ENCODE measurements around the gene COX4I2.
"Not testable (repeated sequence)": the region's sequence is repeated elsewhere in the genome, so short reads cannot be mapped to it uniquely, and the experiment has no call there.

Gene COX4I2

DNA sequence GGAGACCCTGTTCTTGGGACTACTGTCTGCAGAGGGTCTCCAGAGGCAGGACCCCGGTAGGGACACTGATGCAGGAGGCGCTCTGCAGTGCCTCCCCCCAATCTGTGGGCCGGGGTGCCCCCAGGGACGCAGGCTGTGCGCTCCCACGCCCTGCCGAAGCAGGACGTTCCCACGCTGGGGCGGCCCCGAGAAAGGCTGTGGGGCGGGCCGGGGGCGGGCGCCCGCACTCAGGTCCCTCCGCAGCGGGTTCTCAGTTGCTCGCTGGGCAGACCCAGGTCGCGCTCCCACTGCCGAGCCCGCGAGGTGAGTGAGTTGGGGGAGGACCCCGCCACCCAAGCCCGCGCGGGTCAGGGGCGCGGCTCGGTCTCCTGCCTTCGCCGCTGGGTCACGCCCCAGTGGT is at the start of gene COX4I2:
Gene COX4I2, plus strand, starts transcription at position 253 of the 400 bp plus-strand sequence. CDS start 1,106 bp downstream, outside the sequence.
- no peak for DNase-seq (ENCODE audit: low read depth)

- no peak for DNase-seq (ENCODE audit: low read depth)
Observed at GRCh38 chr20:31590717-31591225, 46.9 kb upstream of the COX4I2 start.

- DNase-seq (ENCODE audit: low read depth), result no peak
Observed at GRCh38 chr20:31593221-31594001, 44.3 kb upstream of the COX4I2 start.

DNA sequence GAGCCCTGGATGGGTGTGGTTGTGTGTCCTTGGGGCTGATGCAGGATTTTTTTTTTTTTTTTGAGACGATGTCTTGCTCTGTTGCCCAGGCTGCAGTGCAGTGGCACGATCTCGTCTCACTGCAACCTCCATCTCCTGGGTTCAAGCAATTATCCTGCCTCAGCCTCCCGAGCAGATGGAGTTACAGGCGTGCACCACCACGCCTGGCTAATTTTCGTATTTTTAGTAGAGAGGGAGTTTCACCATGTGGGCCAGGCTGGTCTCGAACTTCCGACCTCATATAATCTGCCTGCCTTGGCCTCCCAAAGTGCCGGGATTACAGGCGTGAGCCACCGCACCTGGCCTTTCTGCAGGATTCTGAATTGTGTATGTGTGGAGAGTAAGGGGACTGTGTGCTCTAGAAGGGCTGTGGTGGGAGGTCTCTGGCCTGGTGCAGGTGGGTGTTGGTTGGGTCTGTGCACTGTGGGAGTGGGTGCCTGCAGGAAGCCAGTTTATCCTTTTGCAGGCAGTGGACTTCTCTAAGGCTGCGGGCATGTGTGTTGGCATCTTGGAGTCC is 43.6 kb upstream of the COX4I2 start:
- no peak for DNase-seq (ENCODE audit: low read depth)

DNA sequence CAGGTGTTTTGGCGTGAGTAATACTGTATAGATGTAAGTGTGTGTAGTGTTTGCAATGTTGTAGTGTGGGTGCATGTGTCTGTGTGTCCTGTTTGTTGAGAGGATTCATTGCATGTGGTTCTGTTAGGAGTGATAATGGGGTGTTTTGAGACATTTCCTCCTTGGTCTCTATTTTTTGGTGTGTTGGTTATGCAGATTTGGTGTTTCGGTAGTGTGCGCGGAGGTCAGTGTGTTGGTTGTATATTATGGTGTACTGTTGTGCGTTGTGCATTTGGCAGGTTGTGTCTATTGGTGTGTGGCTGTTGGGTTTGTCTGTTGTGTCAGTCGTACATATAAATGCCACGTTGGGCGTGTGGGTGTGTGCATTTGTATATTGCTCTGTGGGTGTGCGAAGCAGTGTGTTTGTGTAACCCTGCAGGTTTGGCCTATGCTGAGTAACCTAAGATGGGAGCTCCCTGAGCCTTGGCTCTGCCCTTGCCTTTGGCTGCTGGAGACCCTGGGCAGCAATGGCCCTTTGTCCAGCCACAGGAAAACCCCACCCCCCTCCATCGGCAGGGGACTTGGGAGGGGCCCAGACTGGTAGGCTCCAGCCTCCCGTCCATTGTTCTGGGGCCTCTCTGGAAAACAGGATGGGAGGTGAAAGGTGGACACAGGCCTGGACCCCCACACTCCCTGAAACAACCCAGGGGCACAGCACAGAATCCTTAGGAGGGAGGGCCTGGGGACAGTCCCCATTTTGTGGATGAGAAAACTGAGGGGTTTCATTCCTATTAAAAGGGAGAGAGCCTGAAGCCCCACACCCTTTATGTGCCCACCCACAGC is 42.9 kb upstream of the COX4I2 start:
- DNase-seq (ENCODE audit: low read depth), result no peak

DNA sequence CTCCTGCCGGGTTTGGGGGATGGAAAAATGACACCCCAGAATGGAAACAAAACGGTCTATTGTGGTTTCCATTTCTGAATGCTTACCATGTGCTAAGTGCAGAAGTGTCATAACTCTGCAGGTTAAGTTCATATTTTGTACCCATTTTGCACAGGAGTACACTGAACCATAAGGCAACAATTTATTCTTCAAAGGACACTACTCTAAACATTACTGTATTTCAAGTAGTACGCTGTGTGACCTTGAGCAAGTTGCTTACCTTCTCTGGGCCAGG is 42.4 kb upstream of the COX4I2 start:
- DNase-seq (ENCODE audit: low read depth), result no peak

- no peak for DNase-seq (ENCODE audit: low read depth)
Observed at GRCh38 chr20:31595654-31596411, 41.9 kb upstream of the COX4I2 start.

DNA sequence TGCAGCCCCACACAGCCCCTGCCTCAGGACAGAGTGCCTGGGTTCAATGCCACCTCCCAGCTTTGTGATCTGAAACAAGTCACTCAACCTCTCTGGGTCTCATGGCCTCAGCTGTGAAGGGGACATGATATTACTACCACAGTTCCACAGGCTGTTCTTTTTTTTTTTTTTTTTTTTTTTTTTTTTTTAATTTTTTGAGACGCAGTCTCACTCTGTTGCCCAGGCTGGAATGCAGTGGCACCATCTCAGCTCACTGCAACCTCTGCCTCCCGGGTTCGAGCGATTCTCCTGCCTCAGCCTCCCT is 41.3 kb upstream of the COX4I2 start:
- not testable (repeated sequence) for DNase-seq (ENCODE audit: low read depth)

- no peak for DNase-seq (ENCODE audit: low read depth)
Observed at GRCh38 chr20:31596831-31597480, 40.8 kb upstream of the COX4I2 start.

GRCh38 chr20:31597481-31597855 is 40.2 kb upstream of the COX4I2 start:
- no peak for DNase-seq (ENCODE audit: low read depth)

DNA sequence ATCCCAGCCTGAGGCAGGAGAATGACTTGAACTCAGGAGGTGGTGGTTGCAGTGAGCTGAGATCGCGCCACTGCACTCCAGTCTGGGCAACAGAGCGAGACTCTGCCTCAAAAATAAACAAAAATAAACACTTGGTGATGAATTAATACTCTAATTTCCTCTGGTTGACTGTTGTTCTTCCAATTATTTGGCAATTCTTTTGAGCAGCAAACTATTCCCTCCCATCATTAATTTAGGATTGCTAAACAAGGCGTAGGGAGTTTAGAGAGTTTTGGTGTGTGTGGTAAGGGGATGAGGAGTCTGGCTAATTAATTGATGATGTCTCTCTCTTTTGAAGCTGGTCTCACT is 35.3 kb upstream of the COX4I2 start:
- DNase-seq (ENCODE audit: low read depth), result no peak

GRCh38 chr20:31602779-31603441 is 34.8 kb upstream of the COX4I2 start:
- no peak for DNase-seq (ENCODE audit: low read depth)

DNA sequence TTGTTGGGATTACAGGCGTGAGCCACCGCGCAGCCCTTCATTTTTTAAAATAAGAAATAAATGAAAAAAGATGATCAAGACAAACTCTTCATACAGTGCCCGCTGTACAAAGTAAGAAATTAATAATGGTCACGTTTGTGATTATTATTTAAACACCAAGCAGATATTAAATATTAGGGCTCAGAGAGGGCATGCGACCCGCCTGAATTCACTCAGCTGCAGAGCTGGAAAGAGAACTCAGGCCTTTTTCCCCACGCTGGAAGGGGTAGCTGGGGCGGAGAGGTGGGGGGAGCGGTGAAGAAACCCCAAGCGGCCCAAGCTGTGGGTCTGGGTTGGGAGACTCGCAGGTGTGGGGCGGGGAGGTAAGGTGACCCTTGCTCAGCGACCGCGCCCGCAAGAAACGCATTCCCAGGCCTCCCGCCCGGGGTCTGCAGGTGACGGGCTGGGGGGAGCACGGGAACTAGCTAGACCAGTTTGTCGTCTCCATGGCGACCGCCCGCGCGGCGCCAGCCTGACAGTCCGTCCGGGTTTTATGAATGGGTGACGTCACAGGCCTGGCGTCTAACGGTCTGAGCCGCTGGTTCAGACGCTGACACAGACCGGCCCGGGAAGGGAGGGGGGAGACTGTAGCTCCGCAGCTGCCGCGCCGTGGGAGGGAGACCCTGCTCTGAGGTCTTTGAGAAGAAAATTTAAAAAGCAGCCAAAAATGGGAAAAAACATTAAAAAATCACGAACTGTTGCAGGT is 33.7 kb upstream of the COX4I2 start:
- peak; percentile 21 for DNase-seq (ENCODE audit: low read depth)

DNA sequence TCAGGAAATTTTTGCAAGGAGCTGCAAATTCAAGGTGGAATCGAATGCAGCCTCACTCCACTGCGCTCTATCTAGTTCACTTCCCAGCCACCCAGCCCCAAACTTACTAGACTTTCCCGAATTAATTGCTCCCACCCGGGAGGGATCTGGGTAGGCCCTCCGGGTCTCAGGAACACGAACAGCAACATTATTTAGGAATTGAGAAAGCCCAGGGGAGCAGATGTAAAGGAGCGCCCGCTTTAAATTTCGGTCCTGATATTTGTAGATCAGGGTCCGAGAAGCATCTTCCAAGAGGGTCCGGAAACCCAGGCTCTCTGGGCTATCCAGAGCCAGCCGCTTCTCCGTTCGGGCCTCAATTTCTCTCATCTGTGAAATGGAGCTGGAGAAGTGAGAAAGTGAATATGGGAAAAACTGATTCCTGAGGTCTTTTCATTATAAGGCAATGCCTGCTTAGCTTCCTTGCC is 33.1 kb upstream of the COX4I2 start:
- no peak for DNase-seq (ENCODE audit: low read depth)

GRCh38 chr20:31605031-31605901 is 32.4 kb upstream of the COX4I2 start, which contains the start of gene ID1:
Gene ID1, plus strand, starts transcription at chr20:31605289. Its CDS starts 99 bp downstream, at chr20:31605388.
- DNase-seq (ENCODE audit: low read depth), result peak; percentile 48

DNA sequence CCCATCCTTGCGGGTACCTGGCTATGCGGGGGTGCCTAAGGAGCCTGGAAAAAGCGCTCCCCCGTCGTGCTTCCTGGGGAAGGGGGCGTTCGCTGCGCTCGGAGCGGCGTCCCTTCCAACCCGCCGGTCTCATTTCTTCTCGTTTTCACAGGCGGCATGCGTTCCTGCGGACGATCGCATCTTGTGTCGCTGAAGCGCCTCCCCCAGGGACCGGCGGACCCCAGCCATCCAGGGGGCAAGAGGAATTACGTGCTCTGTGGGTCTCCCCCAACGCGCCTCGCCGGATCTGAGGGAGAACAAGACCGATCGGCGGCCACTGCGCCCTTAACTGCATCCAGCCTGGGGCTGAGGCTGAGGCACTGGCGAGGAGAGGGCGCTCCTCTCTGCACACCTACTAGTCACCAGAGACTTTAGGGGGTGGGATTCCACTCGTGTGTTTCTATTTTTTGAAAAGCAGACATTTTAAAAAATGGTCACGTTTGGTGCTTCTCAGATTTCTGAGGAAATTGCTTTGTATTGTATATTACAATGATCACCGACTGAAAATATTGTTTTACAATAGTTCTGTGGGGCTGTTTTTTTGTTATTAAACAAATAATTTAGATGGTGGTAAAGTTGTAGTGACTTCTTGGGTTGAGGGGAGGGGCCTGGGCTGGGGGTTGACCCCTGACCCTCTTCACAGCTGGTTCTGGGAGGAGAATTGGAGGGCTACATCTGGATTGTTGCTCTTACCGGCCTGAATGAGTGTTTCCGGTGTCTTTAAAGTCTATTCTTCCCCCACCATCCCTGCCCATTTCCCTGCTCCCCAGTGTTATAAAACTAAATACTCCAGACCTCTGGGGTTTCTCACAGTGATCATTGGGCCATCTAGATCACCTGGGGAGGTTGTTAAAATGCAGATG is 31.6 kb upstream of the COX4I2 start:
- DNase-seq (ENCODE audit: low read depth), result no peak

DNA sequence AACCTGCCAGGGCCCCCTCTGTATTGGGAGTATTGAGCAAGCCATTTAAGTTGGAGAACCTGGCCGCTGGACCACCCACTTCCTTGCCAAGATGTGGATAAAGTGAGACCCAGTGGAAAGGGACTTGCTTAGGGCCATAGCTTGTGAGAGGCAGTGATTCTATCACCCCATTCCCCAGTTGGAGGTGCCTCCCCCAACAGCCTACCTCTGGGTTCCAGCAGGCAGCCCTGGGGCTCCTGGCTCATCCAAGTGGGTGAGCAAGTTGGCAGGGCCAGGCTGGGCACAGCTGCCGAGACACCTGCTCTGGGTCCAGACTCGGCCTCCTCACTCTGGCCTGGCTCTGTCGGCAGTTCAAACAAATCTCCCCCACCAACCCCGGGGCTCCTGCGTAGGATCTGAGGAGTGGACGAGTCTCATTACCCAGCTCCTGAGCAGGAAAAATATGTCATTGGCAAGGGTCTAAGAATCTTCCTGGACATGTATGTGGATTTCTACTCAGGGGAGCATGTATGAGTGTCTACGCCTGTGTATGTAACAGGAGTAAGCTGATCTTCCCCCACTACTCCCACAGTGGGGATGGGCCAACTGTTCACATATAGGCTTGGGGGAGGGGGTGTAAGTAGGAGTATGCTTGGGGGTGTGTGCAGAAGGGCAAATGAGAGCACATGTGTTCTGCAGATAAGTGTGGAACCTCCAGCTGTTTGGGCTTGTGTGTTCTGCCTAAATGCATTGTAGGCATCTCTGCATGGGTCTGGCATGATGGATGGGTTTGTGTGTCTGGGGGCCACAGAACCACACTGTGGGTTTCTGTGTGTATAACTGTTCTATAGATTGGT is 30.7 kb upstream of the COX4I2 start:
- DNase-seq (ENCODE audit: low read depth), result no peak
